Ecto neural progenitor cell (in vitro differentiated cells): ENCODE data around the gene IL1RAPL2.
"Not testable (repeated sequence)": the region's sequence is repeated elsewhere in the genome, so short reads cannot be mapped to it uniquely, and the experiment has no call there.

Experiments used
- DNase-seq: peaks from one replicate; pipeline ENCODE4 v3.0.0-alpha.2; 2018; ENCODE audit warnings: low spot score

The IL1RAPL2 gene

DNA sequence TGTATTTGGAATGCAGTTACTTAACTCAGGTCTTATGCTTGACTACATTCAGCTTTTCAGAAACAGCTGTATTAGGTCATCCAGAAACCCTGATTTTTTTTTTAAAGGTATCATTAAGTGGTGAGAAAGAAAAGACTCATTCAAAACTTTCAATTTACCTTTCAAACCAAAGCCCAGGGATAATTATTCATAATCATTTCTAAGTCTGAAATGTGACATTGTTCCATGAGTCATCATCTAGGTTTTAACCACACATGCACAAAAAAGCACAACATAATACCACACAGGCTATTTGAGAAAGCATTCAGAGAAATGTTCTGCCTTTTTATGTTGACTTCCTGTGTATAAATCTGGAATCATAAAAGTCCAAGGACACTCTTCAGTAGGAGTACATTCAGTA lies 288.2 kb downstream of the IL1RAPL2 start:
- DNase-seq = no peak

DNA sequence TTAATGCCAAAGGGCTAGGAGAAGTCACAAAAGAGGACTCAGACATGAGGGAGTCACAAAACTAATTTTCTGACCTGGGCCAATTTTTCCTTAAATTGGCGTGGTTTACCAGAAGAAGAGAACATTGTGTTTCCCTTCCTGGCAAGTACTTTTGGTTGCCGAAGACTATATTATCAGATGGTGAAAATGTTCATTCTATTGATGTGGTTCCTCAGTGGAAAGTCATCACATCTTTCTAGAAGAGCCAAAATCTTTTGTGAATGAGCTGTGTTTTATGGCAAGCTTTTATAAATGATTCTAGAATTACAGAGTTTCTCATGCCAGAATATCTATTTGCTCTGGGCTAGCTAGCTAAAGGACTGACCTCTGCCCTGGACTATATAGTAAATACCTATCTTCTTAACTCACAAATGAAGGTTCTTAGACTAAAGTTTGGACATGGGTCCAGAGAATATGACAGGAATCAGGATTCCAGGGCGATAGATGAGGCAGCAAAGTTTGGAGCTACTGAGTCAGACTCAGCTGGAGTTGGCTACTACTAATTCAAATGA lies 288.9 kb downstream of the IL1RAPL2 start:
- DNase-seq = no peak

DNA sequence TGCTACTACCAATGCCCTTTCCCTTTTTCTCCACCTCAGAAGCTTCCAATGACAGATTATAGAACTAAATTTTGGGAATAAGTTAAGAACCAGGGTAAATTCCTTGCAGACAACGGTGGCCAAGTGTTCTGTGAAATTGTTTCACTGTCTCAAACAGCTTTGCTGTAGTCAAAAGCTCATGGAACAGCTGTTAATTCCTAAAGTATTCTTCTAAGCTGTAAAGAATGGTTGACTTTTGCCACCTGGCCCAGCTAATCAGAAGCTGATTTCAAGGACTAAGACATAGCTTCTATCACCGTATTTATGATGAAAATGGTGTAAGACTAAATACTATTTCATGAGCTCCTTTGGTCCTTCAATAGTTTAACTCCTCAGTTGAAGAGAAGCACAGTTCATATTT lies 297.5 kb downstream of the IL1RAPL2 start:
- no peak for DNase-seq

DNA sequence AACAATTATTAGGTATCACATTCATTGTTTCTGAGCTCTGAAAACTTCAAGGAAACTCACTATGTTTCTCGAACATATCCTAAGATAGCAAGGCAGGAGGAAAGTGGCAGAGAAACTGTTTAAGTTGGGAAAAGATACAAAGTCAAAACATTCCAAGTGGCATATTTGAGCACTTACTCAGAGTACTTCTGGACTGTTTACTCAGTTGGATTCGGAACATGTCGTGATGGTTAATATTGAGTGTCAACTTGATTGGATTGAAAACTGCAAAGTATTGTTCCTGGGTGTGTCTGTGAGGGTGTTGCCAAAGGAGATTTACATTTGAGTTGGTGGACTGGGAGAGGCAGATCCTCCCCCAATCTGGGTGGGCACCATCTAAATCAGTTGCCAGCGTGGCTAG lies 298.3 kb downstream of the IL1RAPL2 start:
- no peak for DNase-seq

DNA sequence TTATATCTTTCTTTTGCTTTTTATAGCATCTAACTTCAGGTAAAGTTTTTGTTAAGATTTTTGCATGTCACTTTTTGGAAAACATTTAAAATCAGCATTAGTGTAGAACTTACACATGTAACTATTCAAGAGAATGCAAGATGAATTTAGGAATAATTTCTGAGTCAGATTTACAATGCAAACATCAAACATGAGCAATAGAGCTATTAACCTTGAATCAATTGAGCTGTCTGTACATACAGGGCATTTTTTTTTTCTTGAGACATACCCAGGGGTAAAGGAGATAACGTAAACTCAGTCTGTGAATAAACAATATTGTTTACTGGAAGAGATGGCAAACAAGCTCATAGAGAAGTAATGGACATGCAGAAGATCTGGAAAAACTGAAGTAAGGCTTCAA lies 311.5 kb downstream of the IL1RAPL2 start:
- DNase-seq = no peak

DNA sequence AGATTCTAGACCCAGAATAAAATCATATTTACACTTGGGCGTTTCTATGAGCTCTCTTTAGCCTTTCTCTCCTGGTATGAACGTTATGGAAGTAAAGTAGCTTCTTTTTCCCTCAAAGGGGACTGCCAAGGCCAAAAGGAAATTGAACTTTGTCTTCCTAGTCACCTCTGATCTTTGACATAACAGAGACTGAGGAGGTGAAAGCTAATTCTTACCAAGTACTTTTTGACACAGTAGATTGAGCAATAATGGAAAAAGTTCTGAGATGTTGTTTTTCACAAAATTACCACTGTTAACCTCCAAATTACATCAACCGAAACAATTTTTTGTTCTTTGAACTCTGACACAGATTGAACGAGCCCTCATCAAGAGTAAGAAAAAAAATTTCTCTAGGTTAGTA lies 336.1 kb downstream of the IL1RAPL2 start:
- DNase-seq = no peak

DNA sequence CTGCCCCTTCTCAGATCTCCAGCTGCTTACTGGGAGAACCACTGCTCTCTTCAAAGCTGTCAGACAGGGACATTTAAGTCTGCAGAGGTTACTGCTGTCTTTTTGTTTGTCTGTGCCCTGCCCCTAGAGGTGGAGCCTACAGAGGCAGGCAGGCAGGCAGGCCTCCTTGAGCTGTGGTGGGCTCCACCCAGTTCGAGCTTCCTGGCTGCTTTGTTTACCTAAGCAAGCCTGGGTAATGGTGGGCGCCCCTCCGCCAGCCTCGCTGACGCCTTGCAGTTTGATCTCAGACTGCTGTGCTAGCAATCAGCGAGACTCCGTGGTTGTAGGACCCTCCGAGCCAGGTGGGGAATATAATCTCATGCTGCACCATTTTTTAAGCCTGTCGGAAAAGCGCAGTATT lies 343.7 kb downstream of the IL1RAPL2 start:
- peak; percentile 43 for DNase-seq

DNA sequence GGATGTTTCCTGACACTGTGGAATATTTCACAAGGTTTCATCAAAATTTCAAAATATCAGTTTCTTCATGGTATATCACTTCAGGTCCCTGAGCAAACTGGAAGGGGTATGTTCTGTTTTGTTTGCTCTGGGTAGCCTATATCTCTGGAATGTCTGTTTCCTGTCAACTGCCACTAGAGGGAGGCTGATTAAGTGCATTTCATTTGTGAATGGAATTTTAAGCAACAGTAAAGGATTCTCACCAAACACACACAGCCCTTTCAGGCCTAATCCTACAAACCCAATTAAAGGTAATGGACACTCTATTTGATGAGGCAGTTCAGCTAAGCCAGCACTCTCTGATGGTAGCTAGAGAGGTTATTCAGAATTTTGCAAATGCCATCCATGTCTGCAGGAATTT lies 347.3 kb downstream of the IL1RAPL2 start:
- no peak for DNase-seq

DNA sequence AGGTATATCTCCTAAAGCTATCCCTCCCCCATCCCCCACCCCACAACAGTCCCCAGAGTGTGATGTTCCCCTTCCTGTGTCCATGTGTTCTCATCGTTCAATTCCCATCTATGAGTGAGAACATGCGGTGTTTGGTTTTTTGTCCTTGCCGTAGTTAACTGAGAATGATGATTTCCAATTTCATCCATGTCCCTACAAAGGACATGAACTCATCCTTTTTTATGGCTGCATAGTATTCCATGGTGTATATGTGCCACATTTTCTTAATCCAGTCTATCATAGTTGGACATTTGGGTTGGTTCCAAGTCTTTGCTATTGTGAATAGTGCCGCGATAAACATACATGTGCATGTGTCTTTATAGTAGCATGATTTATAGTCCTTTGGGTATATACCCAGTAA lies 348.7 kb downstream of the IL1RAPL2 start:
- DNase-seq = not testable (repeated sequence)

DNA sequence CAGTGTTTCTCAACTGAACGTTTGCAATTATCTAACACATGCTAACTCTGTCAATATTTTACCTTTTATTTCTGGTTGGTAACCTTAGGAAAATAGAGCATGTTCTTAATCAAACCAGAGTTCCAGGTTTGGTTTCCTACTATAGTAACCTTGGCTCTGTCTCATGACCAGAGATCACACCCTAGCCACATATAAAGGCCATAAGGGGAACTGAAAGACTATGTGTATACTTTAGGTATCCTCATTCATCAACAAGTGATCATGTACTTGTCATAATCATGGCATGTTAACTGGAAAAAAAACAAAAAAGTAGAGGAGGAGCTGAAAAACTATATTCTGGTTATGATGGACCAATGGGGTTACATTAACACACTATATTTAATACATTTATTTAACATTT lies 352.1 kb downstream of the IL1RAPL2 start:
- no peak for DNase-seq

DNA sequence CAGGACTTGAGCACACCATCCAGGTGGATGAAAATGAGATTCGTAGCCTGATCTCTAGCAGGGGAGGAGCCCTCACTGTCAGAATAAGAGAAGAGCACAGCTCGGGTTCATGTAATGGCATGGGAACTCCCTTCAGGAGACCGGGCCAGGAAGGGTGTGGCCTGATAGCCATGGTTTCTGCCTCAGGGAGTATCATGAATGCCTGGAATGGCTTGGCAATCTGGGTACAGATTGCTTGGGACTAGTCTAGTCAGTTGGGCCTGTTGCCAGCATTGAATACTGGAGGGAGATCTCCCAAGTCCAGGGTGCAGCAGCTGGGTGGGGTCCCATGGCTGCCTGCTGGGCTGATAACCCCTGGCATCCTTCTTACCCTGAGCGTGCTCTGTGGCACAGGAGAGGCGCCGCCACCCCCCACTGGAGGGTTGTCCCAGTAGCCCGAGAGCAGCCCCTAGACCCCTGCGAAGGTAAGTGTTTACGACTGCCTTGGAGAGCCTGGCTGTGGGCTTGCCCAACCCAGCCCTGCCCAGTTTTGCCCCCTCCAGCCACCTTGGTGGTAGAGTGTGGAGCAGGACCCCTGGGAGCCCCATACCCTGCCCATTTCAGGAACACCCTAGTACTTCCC lies 355.7 kb downstream of the IL1RAPL2 start:
- no peak for DNase-seq

DNA sequence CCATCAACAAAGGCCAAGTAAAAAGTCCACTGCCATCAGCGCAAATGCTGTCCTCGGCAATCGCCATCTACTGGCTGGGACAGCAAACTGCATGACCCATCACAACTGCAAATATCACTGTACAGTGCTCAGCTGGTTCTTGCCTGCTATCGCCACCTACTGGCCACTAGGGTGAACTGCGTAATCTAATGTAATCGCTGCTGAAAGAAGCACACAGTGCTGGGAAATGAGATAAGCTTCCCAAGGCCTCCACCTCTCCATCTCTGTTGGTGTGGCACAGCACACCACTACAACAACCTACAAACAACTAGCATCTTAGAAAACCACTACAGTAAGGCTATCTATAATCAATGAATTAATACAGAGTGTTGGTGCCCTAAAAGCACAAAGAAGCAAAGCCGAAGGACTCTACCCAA lies 356.2 kb downstream of the IL1RAPL2 start:
- DNase-seq = peak; percentile 73

DNA sequence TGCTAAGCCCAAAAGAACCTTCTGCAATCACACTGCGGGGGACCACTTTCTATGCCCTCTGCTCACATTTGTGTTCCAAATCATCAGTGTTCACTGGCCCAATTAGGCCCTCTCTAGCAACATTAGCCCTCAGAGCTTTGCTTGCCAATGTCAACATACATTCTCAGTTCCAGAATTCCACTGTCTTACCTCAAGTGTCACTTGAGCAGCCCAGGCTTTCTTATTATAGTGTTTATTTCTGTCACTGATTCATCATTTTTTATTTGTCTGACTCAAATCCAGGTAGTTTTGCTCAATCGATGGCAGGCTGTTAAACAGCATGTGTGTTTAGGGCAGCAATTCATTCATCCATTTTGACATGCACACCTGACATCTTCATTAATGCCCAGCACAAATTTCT lies 363.3 kb downstream of the IL1RAPL2 start:
- no peak for DNase-seq

DNA sequence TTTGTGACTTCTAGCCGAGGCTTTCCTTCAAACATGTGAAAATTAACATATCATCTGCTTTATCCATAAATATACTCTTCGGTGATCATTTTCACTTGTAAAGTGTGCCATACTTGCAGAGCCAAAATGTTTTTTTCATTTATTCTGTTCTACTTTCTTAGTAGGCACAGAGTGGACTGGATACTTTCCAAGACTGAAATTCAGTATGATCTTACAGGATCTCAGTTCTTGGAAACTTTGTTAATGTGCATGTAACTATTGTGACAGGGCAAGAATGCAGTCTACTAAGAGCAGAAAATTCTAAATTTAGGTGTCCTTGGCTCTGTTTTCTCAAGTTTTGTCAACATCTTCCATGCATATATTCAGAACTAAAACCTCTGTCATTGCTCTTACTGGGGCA lies 369.6 kb downstream of the IL1RAPL2 start:
- DNase-seq = no peak

DNA sequence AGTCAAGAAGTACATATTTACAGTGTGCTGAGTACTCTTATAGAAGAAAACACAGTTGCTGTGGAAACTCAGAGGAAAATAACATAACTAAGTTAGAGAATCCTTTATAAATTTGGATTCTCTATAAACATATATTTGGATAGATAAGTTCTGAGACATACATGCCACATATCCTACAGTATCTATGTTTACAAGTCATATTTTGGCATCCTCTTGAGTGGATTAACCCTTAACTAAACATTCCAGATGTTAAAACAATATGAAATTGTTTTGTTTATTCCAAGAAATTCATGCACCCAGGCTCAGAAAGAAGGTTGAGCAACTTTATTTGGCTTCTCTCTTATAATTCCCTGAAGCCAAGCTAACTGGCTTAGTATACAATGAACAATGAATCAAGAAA lies 387.3 kb downstream of the IL1RAPL2 start:
- DNase-seq = no peak

DNA sequence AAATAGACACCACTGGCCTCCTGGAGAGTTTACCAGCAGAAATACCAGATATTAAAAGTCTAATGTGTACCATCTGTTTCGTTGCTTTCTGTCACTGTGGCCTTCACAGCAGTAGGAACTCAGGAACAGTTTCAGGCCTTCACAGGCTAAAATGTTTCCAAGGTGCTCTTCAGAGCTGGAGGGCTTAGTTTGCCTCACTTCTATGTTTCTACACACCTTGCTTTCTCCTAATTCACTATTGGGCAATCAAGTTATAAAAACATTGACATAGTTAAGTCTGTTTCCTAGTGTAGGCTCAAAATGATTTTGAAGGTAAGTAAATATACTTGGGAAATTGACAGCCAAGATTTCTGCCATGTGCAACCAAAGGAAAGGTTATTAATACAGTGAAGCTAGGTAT lies 395.9 kb downstream of the IL1RAPL2 start:
- DNase-seq = no peak

DNA sequence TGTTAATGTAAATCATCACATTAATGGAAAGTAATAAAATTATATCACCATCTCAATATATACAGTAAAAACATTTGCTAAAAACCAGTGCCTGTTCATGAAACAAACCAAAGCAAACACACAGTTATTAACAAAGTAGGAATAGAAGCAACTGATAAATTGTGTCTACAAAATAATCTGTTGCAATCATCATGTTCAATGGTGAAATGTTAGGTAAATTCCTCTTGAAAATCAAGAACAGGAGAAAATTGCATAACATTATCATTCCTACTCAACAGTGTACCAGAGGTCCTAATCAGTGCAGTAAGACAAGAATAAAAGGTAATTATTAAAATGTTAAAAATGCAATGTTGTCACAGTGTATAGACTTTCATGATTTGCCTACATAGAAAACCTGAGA lies 402.2 kb downstream of the IL1RAPL2 start:
- DNase-seq = no peak

DNA sequence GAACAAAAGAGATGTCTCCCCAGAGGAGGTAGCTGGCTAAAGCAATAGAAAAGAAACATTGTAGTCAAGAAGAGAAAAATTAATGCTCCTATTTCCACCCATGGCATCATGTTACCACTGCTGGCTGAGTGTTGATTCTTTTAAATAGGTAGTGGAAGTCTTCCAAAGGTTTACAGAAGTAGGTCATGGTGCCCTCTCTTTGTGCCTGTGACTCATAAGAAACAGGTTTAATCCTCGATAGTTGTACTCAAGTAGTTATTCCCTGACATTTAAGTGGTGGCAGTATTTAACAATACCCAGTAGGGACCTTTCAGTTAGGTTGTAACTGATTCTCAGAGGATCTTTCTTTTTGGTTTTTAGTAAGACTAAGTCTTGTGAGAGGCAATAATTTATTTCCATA lies 406.7 kb downstream of the IL1RAPL2 start:
- DNase-seq = no peak

DNA sequence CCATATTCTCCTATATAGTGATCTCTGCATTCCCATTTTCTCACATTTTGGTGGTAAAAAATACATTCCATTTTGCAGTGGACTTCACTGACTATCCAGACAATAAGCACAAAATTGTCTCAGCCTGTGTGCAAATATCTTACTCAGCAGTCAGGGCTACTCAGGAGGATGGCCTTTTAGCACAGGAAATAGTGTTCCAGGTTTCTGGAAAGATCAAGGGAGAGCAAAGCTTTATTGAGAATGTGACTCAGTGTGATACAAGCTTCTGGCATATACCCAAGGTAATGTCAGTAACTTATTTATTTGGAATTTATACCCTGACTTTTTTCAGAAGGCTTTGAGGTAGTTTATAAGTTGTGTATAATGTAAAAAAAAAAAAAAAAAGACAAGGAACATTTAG lies 421.1 kb downstream of the IL1RAPL2 start:
- DNase-seq = no peak

DNA sequence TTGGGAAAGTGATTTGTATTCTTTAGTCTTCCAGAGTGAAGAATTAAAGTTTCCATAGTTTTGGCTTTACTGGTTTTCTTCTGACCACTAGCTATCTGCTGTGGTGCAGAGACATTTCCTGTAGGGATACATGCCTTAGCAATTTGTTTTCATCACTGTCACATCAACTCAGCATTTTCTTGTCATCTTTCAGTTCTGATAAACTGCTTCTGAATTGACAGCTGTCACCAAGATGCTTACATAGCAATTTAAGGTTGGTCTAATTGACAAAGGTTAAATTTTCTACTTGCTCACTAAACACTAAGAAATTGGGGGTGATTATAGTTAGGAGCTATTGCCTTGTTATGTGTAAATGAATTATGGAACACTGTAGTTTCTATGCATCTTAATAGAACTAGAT lies 422.0 kb downstream of the IL1RAPL2 start:
- DNase-seq = no peak

DNA sequence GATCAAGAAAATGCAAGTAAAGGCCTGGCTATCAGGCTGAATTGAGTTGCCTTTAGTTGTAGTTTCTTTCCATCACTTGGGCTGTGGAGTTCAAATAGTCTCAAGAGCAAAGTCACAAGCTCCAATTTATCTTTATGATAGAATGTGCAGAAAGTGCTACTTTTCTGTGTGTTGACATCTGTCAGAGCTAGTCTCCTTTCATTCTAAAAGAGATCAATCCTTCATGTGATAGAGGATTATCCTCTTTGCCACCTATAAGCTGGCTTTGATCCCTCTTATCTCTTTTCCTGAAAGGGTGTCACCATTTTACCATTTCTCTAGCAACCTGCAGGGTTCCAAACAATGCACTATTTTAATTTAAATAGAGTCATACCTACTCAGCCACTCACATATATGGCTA lies 429.5 kb downstream of the IL1RAPL2 start:
- DNase-seq = no peak

DNA sequence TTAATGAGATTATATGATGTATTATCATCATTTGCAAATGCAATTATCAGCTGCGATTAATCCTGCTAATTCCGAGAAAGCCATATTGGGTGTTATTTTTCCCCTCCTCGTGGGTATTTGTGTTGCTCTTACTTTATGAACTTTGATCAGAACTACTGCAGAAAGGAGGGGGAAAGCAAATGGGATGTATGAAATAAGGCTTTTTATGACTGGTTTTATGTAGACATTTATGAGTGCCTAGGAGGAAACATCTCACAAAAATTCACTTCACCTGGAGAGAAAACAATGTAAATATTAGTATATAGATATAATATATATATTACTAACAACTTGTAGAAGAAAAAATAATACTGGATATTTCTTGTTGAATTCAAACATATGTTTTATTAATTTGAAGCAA lies 440.1 kb downstream of the IL1RAPL2 start:
- DNase-seq = no peak

DNA sequence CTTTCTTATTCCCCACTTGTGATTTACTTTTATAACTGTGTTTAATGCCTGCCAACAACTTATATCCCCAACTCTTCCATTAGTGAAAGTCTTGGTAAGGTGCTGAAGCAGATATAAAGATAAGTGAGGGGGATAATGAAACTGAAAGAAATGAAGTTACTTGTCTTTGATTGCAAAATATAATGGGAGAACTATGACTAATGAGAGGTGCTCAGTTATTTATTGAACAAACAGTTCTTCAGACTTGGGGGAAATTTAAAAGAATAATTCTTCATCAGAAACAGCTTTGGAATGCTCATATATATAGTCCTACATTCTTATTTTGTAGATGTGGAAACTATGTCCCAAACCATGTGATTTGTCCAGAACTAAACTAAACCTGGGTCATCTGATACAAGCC lies 441.0 kb downstream of the IL1RAPL2 start:
- no peak for DNase-seq

DNA sequence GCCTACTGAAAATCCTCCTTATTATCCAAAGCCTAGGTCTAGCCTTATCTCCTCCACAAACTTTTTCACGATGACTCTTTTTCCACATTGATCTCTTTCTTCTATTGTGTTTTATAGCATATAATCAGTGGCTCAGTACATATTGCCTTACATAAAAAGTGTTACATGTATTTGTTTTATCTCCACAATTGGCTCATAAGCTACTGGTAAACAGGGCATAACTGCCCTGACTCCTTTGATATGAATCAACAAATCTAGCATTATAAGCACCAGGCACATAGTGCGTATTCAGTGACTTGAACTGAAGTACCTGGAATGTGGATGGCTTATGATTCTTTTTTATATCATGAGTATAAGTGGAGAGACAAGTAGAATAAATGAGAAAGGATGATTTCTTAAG lies 447.7 kb downstream of the IL1RAPL2 start:
- no peak for DNase-seq

DNA sequence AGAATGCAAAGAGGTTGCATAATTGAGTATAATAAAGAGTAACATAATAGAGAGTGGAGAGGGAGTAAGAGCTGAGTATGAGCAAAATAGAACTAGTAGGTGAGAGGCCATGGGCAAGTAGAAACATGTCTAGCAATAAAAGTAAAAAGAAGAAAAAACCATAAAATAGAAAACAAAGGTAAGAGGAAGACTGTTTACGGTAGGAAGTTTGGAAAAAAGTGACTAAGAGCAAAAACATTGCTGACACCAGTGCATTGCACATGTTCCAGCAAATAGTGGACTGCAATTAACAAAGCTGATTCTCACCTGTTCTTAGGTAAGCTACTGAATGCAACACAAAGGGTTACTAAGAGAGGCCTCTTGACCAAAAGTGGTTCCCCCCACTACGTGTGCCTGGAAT lies 451.6 kb downstream of the IL1RAPL2 start:
- no peak for DNase-seq
